Measurements from ENCODE around the gene TBC1D10A.
"Not testable (repeated sequence)": the region's sequence is repeated elsewhere in the genome, so short reads cannot be mapped to it uniquely, and the experiment has no call there.

TBC1D10A gene

GRCh38 chr22:30340911-30341685 is 14.4 kb upstream of the TBC1D10A start:
- H3K9me3 ChIP-seq (ENCODE audit: insufficient read depth, low read depth, low read length) = no peaks in the 10 kb centered on the region
- H3K27me3 ChIP-seq (ENCODE audit: insufficient read depth, low read length) = no peaks in the 10 kb centered on the region
- no peaks in the 10 kb centered on the region for H3K4me1 ChIP-seq (ENCODE audit: insufficient read depth, low read length)
- H3K36me3 ChIP-seq (ENCODE audit: insufficient read depth, low read depth, low read length) = peaks cover 100% of the 10 kb centered on the region
- no peak overlapping the region for H3K27ac ChIP-seq (ENCODE audit: low read length)
- H3K4me3 ChIP-seq (ENCODE audit: low read length) = no peak overlapping the region
- H3K9ac ChIP-seq (ENCODE audit: low read depth, low read length) = no peak overlapping the region

DNA sequence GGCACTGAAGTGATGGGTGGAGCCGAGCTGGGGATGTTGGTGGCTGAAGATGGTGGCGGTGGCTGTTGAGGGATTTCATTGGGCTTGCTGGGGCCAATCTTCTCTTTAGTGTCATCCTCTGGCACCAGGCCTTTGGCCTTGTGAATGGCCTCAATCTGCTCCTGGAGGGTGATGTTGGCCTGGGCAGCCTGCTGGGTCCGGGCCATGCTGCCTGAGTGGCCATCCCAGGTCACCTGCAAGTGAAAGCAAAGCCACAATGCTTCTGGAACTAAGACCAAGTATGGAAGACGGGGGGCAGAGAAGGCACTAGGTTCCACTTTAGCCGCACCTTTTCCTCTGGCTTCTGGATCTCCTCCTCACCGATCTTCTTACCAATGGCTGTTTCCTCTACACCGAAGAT is 12.1 kb upstream of the TBC1D10A start:
- Histone ChIP-seq H3K27ac (ENCODE audit: low read length) (no peak overlapping the region), H3K9me3 (ENCODE audit: insufficient read depth, low read depth, low read length) (no peaks in the 10 kb centered on the region), H3K4me3 (ENCODE audit: low read length) (no peak overlapping the region), H3K36me3 (ENCODE audit: insufficient read depth, low read depth, low read length) (peaks cover 100% of the 10 kb centered on the region), H3K4me1 (ENCODE audit: insufficient read depth, low read length) (no peaks in the 10 kb centered on the region), H3K27me3 (ENCODE audit: insufficient read depth, low read length) (no peaks in the 10 kb centered on the region), H3K9ac (ENCODE audit: low read depth, low read length) (no peak overlapping the region)

GRCh38 chr22:30338341-30338740 is 11.6 kb upstream of the TBC1D10A start:
- H3K4me3 ChIP-seq (ENCODE audit: low read length) = not testable (repeated sequence)

DNA sequence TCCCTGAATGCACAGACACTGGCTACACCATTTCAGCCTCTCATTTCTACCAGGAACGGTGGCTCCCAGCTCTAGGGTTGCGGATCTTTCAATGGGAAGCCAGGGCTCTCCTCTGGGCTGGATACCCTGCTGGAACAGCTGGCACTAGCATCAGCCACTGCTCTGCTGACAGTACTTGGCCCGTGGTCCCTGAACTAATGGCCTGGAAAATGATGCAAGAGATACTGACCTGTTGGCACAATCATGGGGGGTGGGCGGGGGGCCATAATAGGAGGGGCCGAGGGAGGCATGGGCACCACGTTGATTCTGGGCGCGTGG is 10.7 kb upstream of the TBC1D10A start:
- H3K27me3 ChIP-seq (ENCODE audit: insufficient read depth, low read length) = no peaks in the 10 kb centered on the region
- peaks cover 100% of the 10 kb centered on the region for H3K36me3 ChIP-seq (ENCODE audit: insufficient read depth, low read depth, low read length)
- no peak overlapping the region for H3K9ac ChIP-seq (ENCODE audit: low read depth, low read length)
- H3K4me3 ChIP-seq (ENCODE audit: low read length) = no peak overlapping the region
- H3K27ac ChIP-seq (ENCODE audit: low read length) = no peak overlapping the region
- no peaks in the 10 kb centered on the region for H3K9me3 ChIP-seq (ENCODE audit: insufficient read depth, low read depth, low read length)
- no peaks in the 10 kb centered on the region for H3K4me1 ChIP-seq (ENCODE audit: insufficient read depth, low read length)

More at GRCh38 chr22:30338341-30338740, 11.6 kb upstream of the TBC1D10A start:
- not testable (repeated sequence) for H3K4me1 ChIP-seq (ENCODE audit: insufficient read depth, low read length); H3K27ac ChIP-seq (ENCODE audit: low read length); H3K27me3 ChIP-seq (ENCODE audit: insufficient read depth, low read length); H3K9ac ChIP-seq (ENCODE audit: low read depth, low read length); H3K9me3 ChIP-seq (ENCODE audit: insufficient read depth, low read depth, low read length)
- H3K36me3 ChIP-seq (ENCODE audit: insufficient read depth, low read depth, low read length) = peaks cover 100% of the 10 kb centered on the region

DNA sequence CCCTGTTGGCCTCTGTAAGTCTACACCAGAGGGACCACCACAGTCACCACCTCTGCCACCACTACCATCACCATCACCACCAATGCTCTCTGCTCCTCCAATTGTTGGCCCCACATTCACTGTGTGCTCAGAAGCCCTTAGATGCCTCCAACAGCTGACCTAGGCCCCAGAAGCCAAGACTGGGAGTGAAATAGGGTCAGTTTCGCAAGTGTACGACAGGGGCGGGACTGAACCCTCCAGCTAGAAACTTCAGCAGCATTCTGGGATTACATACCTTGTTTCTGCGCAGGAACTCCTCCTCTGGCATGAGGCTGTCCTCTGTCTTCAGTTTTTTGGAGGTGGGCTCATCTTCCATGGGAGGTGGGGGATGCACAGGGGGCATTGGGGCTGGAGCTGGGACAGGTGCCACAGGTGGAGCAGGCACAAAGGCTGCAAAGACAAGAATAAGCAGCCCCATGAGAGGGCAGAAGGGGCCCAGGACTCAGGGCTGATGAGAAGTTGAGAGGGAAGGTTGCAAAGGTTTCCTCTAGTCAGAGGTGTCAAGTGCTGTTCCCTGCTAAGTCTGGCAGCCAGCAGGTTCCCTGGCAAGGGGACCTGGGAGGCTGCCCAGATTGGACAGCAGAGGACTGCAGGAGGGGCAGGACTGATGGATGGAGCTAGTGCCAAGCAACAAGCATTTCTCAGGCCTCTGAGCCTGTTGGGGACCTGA is 10.2 kb upstream of the TBC1D10A start:
- no peak overlapping the region for H3K9ac ChIP-seq (ENCODE audit: low read depth, low read length)
- H3K36me3 ChIP-seq (ENCODE audit: insufficient read depth, low read depth, low read length) = peaks cover 99% of the 10 kb centered on the region
- no peaks in the 10 kb centered on the region for H3K4me1 ChIP-seq (ENCODE audit: insufficient read depth, low read length)
- H3K27me3 ChIP-seq (ENCODE audit: insufficient read depth, low read length) = no peaks in the 10 kb centered on the region
- no peak overlapping the region for H3K27ac ChIP-seq (ENCODE audit: low read length)
- H3K9me3 ChIP-seq (ENCODE audit: insufficient read depth, low read depth, low read length) = no peaks in the 10 kb centered on the region
- no peak overlapping the region for H3K4me3 ChIP-seq (ENCODE audit: low read length)

- no peaks in the 10 kb centered on the region for H3K4me1 ChIP-seq (ENCODE audit: insufficient read depth, low read length)
- H3K27ac ChIP-seq (ENCODE audit: low read length) = no peak overlapping the region
- no peaks in the 10 kb centered on the region for H3K27me3 ChIP-seq (ENCODE audit: insufficient read depth, low read length)
- peaks cover 93% of the 10 kb centered on the region for H3K36me3 ChIP-seq (ENCODE audit: insufficient read depth, low read depth, low read length)
- H3K9me3 ChIP-seq (ENCODE audit: insufficient read depth, low read depth, low read length) = no peaks in the 10 kb centered on the region
- no peak overlapping the region for H3K4me3 ChIP-seq (ENCODE audit: low read length)
- no peak overlapping the region for H3K9ac ChIP-seq (ENCODE audit: low read depth, low read length)
Measured at GRCh38 chr22:30335236-30335635, 8.5 kb upstream of the TBC1D10A start.

DNA sequence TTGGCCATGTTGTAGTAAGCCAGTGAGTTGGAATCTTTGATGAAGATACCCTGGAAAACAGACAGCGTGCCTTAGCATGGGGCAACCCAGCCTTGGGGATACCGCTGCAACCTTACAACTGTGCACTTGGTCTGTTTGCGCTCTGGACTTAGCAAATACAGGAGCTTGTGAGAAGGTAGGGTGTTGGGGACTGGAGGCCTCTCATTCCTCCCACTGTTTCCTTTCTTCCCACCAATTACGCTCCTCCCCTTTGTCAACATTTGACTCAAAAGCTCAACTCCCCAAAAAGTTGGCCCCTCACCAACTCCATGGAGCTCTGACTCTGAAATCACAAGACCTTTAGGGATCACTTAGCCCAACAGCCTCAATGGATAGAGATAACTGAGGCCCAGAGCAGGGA is 7.9 kb upstream of the TBC1D10A start:
- Histone ChIP-seq H3K27ac (ENCODE audit: low read length) (no peak overlapping the region), H3K4me3 (ENCODE audit: low read length) (no peak overlapping the region), H3K4me1 (ENCODE audit: insufficient read depth, low read length) (no peaks in the 10 kb centered on the region), H3K27me3 (ENCODE audit: insufficient read depth, low read length) (no peaks in the 10 kb centered on the region), H3K9ac (ENCODE audit: low read depth, low read length) (no peak overlapping the region), H3K36me3 (ENCODE audit: insufficient read depth, low read depth, low read length) (peaks cover 87% of the 10 kb centered on the region), H3K9me3 (ENCODE audit: insufficient read depth, low read depth, low read length) (no peaks in the 10 kb centered on the region)

GRCh38 chr22:30333707-30334087 is 7.0 kb upstream of the TBC1D10A start:
- Histone ChIP-seq H3K27me3 (ENCODE audit: insufficient read depth, low read length) (no peaks in the 10 kb centered on the region), H3K4me1 (ENCODE audit: insufficient read depth, low read length) (no peaks in the 10 kb centered on the region), H3K9me3 (ENCODE audit: insufficient read depth, low read depth, low read length) (no peaks in the 10 kb centered on the region), H3K4me3 (ENCODE audit: low read length) (no peak overlapping the region), H3K36me3 (ENCODE audit: insufficient read depth, low read depth, low read length) (peaks cover 78% of the 10 kb centered on the region), H3K27ac (ENCODE audit: low read length) (no peak overlapping the region), H3K9ac (ENCODE audit: low read depth, low read length) (no peak overlapping the region)

- Histone ChIP-seq H3K4me3 (ENCODE audit: low read length) (no peak overlapping the region), H3K27me3 (ENCODE audit: insufficient read depth, low read length) (no peaks in the 10 kb centered on the region), H3K36me3 (ENCODE audit: insufficient read depth, low read depth, low read length) (peaks cover 72% of the 10 kb centered on the region), H3K27ac (ENCODE audit: low read length) (no peak overlapping the region), H3K4me1 (ENCODE audit: insufficient read depth, low read length) (no peaks in the 10 kb centered on the region), H3K9me3 (ENCODE audit: insufficient read depth, low read depth, low read length) (no peaks in the 10 kb centered on the region), H3K9ac (ENCODE audit: low read depth, low read length) (no peak overlapping the region)
Measured at GRCh38 chr22:30332994-30333706, 6.4 kb upstream of the TBC1D10A start.

DNA sequence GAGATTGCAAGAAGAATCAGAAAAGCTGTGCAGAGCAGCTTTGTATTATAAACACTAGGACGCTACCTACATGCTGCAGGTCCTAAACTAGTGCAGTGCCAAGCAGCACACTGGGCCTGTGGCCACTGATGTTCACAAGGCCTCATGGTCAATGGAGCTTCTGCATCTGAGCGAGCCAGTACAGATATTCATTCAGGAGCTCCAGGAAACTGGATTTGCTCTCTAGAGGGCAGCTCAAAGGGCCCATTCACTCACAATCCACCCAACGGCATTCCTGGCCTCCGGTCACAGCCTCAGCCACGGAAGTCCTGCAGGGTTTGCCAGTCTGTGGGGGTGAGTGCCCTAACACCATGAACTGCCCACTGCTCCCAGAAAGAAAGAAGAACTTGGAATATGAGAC is 5.8 kb upstream of the TBC1D10A start:
- no peaks in the 10 kb centered on the region for H3K27me3 ChIP-seq (ENCODE audit: insufficient read depth, low read length)
- no peak overlapping the region for H3K9ac ChIP-seq (ENCODE audit: low read depth, low read length)
- no peak overlapping the region for H3K4me3 ChIP-seq (ENCODE audit: low read length)
- peaks cover 66% of the 10 kb centered on the region for H3K36me3 ChIP-seq (ENCODE audit: insufficient read depth, low read depth, low read length)
- no peaks in the 10 kb centered on the region for H3K9me3 ChIP-seq (ENCODE audit: insufficient read depth, low read depth, low read length)
- no peak overlapping the region for H3K27ac ChIP-seq (ENCODE audit: low read length)
- peaks cover 2% of the 10 kb centered on the region for H3K4me1 ChIP-seq (ENCODE audit: insufficient read depth, low read length)

DNA sequence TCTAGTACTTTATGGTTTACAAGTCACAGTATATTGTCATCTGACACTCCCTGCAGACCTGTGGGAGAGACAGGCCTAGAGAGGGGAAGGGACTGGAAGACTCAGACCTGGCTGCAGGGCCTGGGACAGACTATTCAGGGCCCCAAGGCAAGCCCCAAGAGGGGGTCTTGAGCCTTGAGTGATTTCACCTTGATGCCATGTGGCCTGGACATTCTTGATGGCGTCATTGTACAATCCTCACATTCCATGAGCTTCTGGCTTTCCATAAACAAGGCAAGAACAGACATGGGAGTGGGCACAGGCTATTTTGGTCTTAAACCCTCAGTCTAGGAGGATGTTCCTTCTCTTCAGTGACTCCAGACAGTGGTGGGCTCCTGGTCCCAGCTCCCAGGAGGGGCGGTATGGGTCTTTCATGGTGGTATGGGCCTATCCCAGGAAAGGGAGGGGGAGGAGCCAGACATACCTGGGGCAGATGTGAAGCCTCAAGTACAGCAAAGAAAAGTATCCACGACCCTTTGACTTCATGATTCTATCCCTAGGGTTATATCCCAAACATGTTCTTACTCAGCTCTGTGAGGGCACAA is 1.8 kb upstream of the TBC1D10A start:
- Histone ChIP-seq H3K36me3 (ENCODE audit: insufficient read depth, low read depth, low read length) (peaks cover 26% of the 10 kb centered on the region), H3K27ac (ENCODE audit: low read length) (no peak overlapping the region), H3K9me3 (ENCODE audit: insufficient read depth, low read depth, low read length) (no peaks in the 10 kb centered on the region), H3K27me3 (ENCODE audit: insufficient read depth, low read length) (no peaks in the 10 kb centered on the region), H3K9ac (ENCODE audit: low read depth, low read length) (no peak overlapping the region), H3K4me3 (ENCODE audit: low read length) (no peak overlapping the region), H3K4me1 (ENCODE audit: insufficient read depth, low read length) (peaks cover 18% of the 10 kb centered on the region)
